Suppressor macrophage (primary cell): ENCODE results near the gene HOXB13.

ENCODE experiments used
- DNase-seq, 4 experiments: peaks; one replicate each; pipeline ENCODE4 v3.0.0-alpha.2; 2020 to 2022
- total RNA-seq, 17 experiments: gene quantifications; one replicate each; lab custom pipeline; 2026; ENCODE audit warnings: mixed read lengths in 6 of 17, inconsistent platforms in 3 of 17; lab: John Stamatoyannopoulos, UW

The HOXB13 gene
- 0 to 1.7 (median 0) reads per million in 17 experiments for total RNA-seq

DNA sequence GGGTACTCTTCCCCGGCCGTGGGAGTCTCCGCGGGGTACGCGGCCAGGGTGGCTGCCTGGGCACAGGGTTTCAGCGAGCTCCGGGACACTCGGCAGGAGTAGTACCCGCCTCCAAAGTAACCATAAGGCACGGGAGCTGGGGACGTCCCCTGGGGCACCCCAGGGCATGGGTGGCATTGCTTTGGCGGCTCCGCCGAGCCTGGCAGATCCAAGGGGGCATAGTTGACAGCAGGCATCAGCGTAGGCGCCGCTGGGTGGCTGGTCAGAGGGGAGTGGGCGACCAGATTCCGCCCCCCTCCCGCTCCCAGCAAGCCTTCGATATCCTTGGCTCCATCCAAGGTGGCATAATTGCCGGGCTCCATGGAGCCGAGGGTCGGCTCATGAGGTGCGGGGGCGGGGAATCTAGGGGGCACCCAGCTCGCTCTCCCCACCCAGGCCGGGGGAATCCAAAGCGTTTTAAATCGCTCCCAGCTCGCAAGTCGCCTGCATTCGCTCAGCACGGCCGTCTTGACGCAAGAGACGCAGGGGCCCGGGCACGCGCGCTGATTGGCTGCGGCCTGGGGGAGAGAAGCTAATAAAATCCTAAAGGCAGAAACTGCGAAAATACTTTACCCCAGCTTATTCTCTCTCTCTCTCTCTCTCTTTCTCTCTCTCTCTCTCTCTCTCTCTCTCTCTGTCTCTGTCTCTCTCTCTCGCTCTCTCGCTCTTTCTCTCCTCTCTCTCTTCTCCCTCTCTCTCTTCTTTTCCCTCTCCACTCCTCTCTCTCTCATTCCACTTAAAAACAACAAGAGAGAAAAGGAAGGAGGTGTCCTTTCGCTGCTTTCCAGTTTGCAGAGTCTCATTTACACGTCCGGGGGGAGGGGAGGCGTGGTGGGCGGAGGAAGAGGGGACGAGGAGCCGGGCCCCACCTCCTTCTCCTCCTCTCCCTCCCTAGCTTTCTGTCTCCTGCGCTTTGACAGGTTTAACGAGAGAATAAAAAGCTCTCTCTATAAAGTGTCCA lies at the start of gene HOXB13:
TSS of gene HOXB13 (minus strand) at position 519 of the 1,000 bp plus-strand sequence. CDS start at position 362, 157 bp downstream.
- DNase-seq, result peak in 2 of 4 experiments; percentile 23 to 42

DNA sequence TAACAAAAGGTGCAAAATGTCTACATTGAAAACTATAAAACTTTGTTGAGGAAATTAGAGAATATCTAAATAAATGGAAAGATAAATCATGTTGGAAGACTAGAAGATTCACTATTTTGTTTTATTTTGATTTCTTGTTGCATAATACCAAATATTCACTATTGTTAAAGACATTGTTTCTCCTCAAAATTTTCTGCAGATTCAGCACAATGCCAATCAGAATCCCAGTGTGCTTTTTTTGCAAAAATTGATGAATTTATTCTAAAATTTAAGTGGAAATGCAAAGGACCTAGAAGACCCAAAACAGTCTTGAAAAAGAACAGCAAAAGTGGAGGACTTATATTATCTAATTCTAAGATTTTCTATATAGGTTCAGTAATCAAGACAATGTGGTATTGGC lies 48.1 kb upstream of the HOXB13 start:
- DNase-seq, result no peak

DNA sequence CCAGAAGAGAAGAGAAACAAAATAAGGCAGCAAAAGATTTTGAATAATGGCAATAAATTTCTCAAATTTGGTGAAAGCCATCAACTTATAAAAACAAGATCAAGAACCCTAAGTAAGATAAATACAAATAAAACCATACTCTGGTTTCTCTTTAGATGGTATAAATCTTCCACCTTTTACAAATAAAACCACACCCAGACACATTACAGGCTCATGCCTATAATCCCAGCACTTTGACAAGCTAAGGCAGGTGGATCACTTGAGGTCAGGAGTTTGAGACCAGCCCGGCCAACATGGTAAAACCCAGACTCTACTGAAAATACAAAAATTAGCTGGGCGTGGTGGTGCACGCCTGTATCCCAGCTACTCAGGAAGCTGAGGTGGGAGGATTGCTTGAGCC lies 44.7 kb upstream of the HOXB13 start:
- no peak for DNase-seq

DNA sequence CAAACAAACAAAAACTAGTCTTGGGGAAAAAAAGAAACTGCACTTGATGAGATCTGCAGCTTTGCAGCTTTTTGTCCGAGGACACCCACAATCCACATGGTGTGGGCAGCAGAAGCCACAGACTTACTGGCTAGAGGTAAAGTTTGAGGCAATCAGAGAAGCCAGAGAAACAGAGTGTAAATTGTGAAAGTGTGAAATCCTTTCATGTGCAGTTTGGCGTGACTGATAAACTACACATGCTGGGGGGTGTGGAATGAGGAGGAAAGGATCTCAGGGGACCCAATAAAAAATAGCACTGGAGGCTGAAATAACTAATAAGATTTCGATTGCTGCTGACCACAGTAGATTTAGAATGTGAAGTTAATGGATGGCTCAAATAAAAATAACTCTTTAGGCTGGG lies 42.4 kb upstream of the HOXB13 start:
- peak in 3 of 4 experiments; percentile 27 to 31 (median 28) for DNase-seq

- peak; percentile 53 to 79 (median 64) for DNase-seq
Observed at GRCh38 chr17:48769009-48769675, 40.6 kb upstream of the HOXB13 start.

DNA sequence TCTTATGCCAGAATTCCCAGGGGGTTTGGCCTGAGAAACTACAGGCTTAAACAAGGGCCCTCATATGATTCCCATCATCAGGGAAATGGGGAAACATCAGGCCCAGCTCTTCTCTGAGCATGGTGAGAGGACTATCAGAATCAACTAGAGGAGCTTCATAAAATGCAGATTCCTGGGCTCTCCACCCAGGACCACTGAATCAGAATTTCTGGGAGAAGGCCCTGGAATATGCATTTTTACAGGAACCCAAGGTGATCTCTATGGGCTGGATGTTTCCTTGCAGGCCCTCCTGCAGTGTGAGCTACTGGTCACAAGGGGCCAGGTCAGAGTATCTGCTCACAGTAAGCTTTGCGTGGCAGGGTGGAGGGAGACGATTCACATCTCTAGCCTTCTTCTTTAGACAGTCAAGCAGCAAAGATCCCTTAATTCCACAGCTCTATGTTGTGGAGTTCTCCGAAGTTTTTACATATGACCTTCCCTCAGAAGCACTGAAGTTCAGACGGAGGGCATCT lies 38.8 kb upstream of the HOXB13 start:
- no peak for DNase-seq

- DNase-seq, result no peak
Observed at GRCh38 chr17:48761114-48761513, 32.6 kb upstream of the HOXB13 start.

DNA sequence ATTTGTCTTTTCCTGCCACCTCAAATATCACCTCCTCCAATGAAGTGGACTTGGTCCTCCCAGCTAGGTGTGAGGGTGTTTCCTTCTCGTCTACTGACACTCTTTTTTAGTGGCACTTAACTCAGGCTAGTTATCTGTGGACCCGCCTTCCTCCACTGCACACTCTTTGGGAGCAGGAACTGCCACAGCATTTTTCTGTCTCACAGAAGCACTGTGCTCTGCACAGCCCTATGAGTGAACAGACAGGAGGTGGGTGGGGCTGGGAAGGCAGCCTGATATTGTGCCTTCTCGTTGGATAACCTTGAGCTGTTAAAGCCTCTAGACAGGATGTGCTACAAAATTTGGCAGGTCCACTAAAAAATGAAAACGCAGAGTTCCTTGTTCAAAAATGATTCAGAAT lies 31.9 kb upstream of the HOXB13 start:
- DNase-seq, result no peak

GRCh38 chr17:48759288-48759687 lies 30.7 kb upstream of the HOXB13 start:
- no peak for DNase-seq

DNA sequence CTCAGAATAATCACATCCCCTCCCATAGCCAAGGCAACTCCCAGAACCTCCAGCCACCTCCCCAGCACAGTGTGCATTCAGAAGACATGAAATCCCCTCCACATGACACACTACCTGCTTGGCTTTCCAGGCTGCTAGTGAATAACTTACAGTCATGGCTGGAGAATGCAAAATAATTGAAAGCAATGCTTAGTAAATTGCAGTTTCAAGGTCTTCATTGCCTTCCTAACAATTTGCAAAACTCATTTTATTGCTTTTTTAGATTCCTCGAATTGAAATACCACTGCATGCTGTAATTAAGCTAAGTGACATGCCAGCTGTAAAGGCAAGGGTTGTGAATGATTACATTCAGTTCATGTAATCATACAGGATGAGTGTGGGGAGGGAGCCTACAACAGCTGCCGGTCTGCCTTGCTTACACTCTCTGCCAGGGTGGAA lies 29.0 kb upstream of the HOXB13 start:
- no peak for DNase-seq

- DNase-seq, result peak; percentile 57 to 81 (median 70)
Observed at GRCh38 chr17:48756830-48757251, 28.3 kb upstream of the HOXB13 start.

DNA sequence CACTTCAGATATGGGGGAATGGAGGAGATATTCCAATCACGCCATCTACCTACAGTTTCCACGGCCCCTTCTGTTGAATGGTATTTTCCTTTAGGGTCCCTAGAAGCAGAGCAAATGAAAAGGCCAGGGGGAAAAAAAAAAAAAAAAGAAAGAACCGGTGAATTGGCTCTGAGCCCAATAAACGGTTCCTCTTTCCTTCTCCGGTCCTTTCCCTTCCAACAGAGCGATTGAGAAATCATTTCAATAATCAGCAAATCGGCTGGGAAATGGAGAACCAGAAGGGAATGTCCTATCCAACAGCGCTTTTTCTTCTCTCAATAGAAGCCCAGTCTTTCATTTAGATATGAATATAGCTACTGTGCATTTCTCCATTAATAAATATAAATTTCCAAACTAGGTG lies 26.8 kb upstream of the HOXB13 start:
- peak; percentile 66 to 89 (median 76) for DNase-seq

- no peak for DNase-seq
Observed at GRCh38 chr17:48754500-48755261, 26.1 kb upstream of the HOXB13 start.

- peak in 1 of 4 experiments; percentile 25 for DNase-seq
Observed at GRCh38 chr17:48753794-48754499, 25.4 kb upstream of the HOXB13 start.

DNA sequence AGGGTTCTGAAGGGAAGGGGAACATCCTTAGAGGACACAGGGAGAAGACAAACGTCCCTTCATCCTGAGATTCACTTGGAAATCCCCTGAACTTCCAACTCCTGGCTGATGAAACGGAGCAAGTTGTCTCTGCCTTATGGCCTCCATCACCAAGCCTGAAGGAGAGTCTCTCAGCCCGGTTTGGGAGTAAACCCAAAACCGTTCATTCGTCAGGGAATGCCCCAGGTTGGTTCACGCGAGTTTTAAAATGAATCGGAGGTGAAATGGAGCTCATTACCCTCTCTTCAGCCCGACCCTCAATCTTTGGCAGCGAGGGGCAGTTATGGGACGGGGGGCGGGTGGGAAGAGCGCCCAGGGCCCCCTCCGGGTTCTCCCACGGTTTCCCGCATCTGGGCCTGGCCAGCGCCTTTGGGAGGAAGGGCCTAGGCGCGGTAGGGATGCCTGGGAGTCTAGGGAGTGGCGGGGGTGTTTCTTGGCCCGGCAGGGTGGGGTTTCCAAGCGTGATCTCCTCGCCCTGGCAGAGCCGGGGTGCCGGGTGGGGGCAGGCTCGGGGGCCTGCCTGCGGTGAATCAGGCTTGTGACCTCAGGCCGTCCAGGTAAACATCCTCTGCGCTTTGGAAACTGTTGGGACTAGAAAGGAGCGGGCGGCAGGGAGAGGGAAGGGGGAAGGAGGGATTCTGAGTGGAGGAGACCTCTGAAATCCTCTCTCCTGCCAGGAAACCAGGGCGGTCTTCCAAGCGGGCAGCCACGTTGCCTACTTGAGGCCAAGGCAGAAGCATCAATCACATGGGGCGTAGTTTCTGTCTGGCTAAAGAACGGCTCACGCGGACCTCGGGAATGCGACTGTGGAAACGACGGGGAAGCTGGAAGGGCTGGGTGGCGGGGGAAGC lies 24.1 kb upstream of the HOXB13 start:
- no peak for DNase-seq

- DNase-seq, result no peak
Observed at GRCh38 chr17:48751733-48752398, 23.3 kb upstream of the HOXB13 start.

GRCh38 chr17:48751172-48751571 lies 22.6 kb upstream of the HOXB13 start:
- DNase-seq, result no peak

DNA sequence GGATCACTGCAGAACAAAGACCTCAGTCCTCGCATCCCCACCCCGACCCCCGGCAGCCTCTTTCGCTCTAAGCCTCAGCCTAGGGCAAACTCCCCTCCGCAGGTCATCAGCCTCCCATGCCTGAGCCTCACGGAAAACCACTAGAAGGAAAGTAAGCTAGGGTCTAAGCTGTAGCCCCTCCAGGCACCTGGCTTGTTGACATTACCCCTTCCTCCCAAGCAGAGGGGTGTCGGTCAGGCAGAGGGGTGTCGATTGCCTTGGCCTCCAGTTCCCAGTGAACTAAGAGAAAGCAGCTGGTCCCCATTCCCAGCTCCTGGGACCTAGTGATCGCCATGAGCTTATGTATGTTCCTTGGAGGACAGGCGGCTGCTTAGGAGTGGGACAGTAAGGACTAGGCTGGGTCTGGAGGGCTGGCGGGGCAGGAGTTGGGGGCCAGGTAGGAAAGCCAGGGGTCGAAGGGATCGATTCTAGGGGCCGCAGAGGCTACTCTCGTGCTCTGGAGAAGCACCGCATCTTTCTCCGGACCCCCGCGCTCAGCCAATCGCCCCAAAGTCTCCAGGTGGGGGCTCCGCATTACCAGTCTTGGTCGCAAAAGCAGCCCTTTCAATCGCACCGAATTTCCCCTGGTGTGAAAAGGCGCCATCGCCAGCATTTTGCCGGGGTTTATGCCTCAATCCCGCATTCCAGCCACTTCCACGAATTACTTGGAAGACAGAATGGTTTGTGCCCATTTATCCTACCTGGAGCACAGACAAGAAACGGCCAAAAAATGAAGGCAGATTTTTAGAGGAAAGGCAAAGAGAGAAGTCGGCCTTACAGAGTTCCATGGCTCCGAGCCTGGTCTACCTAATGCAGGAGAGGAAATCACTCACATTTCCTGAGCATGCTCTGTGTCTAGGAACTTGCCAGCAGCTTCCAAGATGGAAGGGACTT lies 21.3 kb upstream of the HOXB13 start:
- DNase-seq, result no peak
